Measurements from ENCODE around the gene CADM2. TPM values are rescaled to one million over a fixed set of nuclear protein-coding genes. Genes with fewer than 3 reads are reported as not detected.

The CADM2 gene
- total RNA-seq, 1 experiment from 2014 or later, result not detected

DNA sequence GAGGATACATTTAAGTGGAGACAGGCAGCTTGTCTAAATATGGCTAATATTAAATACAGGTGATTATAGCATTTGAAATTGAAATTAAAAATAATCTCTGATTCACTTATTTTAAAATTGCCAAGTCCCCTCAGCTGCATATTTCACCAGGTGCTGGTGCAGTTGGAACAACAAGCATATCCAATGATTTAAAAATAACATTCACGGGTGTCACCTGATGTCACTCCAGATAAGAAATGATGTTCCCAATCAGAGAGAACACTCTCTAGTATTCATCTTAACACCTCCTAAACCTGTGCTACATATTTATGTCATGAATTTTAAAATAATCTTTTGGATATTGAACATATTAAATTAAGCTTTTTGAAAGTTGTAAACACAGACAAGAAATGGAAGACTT lies 249.9 kb downstream of the CADM2 start:
- TF ChIP-seq, protein P1, sequence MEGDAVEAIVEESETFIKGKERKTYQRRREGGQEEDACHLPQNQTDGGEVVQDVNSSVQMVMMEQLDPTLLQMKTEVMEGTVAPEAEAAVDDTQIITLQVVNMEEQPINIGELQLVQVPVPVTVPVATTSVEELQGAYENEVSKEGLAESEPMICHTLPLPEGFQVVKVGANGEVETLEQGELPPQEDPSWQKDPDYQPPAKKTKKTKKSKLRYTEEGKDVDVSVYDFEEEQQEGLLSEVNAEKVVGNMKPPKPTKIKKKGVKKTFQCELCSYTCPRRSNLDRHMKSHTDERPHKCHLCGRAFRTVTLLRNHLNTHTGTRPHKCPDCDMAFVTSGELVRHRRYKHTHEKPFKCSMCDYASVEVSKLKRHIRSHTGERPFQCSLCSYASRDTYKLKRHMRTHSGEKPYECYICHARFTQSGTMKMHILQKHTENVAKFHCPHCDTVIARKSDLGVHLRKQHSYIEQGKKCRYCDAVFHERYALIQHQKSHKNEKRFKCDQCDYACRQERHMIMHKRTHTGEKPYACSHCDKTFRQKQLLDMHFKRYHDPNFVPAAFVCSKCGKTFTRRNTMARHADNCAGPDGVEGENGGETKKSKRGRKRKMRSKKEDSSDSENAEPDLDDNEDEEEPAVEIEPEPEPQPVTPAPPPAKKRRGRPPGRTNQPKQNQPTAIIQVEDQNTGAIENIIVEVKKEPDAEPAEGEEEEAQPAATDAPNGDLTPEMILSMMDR (IDR thresholded peaks at IDR 0.05; ENCODE audit: insufficient read depth in 1 of 2, low read depth in 1 of 2, low read length in 1 of 2, severe bottlenecking in 1 of 2, unreplicated experiment in 1 of 2), result no peak
- POLR2A ChIA-PET, result no interaction called here
- CTCF ChIA-PET, result no interaction called here
- Histone ChIP-seq H3K36me3 (ENCODE audit: control insufficient read depth, insufficient read depth, low read length) (no peaks in the 10 kb centered on the region), H3K27me3 (replicated peaks; ENCODE audit: control insufficient read depth, insufficient read depth, low read length) (no peaks in the 10 kb centered on the region), H3K4me3 (ENCODE audit: low read depth, low read length) (no peak overlapping the region), H3K4me1 (no peaks in the 10 kb centered on the region), H3K9me3 (no peaks in the 10 kb centered on the region)
- no peaks in the 10 kb centered on the region for H3K4me1 Mint-ChIP-seq (ENCODE audit: low read depth, unreplicated experiment)
- no peak overlapping the region for H3K4me3 Mint-ChIP-seq (ENCODE audit: unreplicated experiment)
- H3K27me3 Mint-ChIP-seq (ENCODE audit: insufficient read depth, unreplicated experiment), result no peaks in the 10 kb centered on the region
- DNase-seq, result no peak
- intact Hi-C loops (cut with micrococcal nuclease; ENCODE audit: unreplicated experiment), result no loop called here
- H3K9me3 Mint-ChIP-seq (ENCODE audit: unreplicated experiment), result no peaks in the 10 kb centered on the region
- no TSS peak for BruUV-seq (replicated peaks)
- no peaks in the 10 kb centered on the region for H3K36me3 Mint-ChIP-seq (ENCODE audit: insufficient read depth, unreplicated experiment)
- H3K27ac Mint-ChIP-seq (ENCODE audit: unreplicated experiment), result no peak overlapping the region

DNA sequence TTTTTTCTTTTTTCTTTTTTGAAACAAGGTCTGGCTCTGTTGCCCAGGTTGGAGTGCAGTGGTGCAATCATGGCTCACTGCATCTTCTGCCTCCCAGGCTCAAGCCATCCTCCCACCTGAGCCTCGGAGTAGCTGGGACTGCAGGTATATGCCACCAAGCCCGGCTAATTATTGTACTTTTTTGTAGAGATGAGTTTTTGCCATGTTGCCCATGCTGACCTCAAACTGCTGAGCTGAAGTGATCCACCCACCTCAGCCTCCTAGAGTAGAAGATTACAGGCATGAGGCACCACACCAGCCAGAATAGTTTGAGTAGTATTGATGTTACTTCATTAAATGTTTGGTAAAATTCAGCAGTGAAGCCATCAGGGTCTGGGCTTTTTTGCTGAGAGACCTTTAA lies 251.8 kb downstream of the CADM2 start:
- Mint-ChIP-seq H3K4me1 (ENCODE audit: low read depth, unreplicated experiment) (no peaks in the 10 kb centered on the region), H3K27me3 (ENCODE audit: insufficient read depth, unreplicated experiment) (no peaks in the 10 kb centered on the region), H3K4me3 (ENCODE audit: unreplicated experiment) (no peak overlapping the region), H3K9me3 (ENCODE audit: unreplicated experiment) (no peaks in the 10 kb centered on the region), H3K36me3 (ENCODE audit: insufficient read depth, unreplicated experiment) (no peaks in the 10 kb centered on the region), H3K27ac (ENCODE audit: unreplicated experiment) (no peak overlapping the region)
- ChIA-PET CTCF (no interaction called here), POLR2A (no interaction called here)
- no peaks in the 10 kb centered on the region for H3K9me3 ChIP-seq
- intact Hi-C loops (cut with micrococcal nuclease; ENCODE audit: unreplicated experiment), result no loop called here
- H3K27me3 ChIP-seq (replicated peaks; ENCODE audit: control insufficient read depth, insufficient read depth, low read length), result no peaks in the 10 kb centered on the region
- no peaks in the 10 kb centered on the region for H3K4me1 ChIP-seq
- TF ChIP-seq, protein P1 (IDR thresholded peaks at IDR 0.05; ENCODE audit: insufficient read depth in 1 of 2, low read depth in 1 of 2, low read length in 1 of 2, severe bottlenecking in 1 of 2, unreplicated experiment in 1 of 2), result no peak
- DNase-seq, result no peak
- no TSS peak for BruUV-seq (replicated peaks)
- H3K4me3 ChIP-seq (ENCODE audit: low read depth, low read length), result no peak overlapping the region
- H3K36me3 ChIP-seq (ENCODE audit: control insufficient read depth, insufficient read depth, low read length), result no peaks in the 10 kb centered on the region

DNA sequence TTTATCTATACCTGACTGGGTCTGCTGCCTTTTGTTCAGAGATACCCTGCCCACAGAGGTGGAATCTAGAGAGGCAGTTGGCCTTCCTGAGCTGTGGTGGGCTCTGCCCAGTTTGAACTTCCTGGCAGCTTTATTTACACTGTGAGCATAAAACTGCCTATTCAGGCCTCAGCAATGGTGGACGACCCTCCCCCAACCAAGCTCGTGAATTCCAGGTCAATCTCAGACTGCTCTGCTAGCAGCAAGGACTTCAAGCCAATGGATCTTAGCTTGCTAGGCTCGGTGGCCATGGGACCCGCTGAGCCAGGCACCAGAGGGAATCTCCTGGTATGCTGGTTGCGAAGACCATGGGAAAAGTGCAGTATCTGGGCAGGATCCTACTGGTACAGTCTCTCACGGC lies 270.2 kb downstream of the CADM2 start:
- no peak for DNase-seq
- CTCF ChIA-PET, result no interaction called here
- Mint-ChIP-seq H3K36me3 (ENCODE audit: insufficient read depth, unreplicated experiment) (no peaks in the 10 kb centered on the region), H3K4me1 (ENCODE audit: low read depth, unreplicated experiment) (no peaks in the 10 kb centered on the region), H3K9me3 (ENCODE audit: unreplicated experiment) (peaks cover 10% of the 10 kb centered on the region), H3K27ac (ENCODE audit: unreplicated experiment) (no peak overlapping the region), H3K27me3 (ENCODE audit: insufficient read depth, unreplicated experiment) (peaks cover 2% of the 10 kb centered on the region), H3K4me3 (ENCODE audit: unreplicated experiment) (no peak overlapping the region)
- Histone ChIP-seq H3K4me3 (ENCODE audit: low read depth, low read length) (no peak overlapping the region), H3K36me3 (ENCODE audit: control insufficient read depth, insufficient read depth, low read length) (no peaks in the 10 kb centered on the region), H3K4me1 (no peaks in the 10 kb centered on the region), H3K9me3 (no peaks in the 10 kb centered on the region), H3K27me3 (replicated peaks; ENCODE audit: control insufficient read depth, insufficient read depth, low read length) (no peaks in the 10 kb centered on the region)
- POLR2A ChIA-PET, result no interaction called here
- intact Hi-C loops (cut with micrococcal nuclease; ENCODE audit: unreplicated experiment), result no loop called here
- TF ChIP-seq, protein P1 (IDR thresholded peaks at IDR 0.05; ENCODE audit: insufficient read depth in 1 of 2, low read depth in 1 of 2, low read length in 1 of 2, severe bottlenecking in 1 of 2, unreplicated experiment in 1 of 2), result no peak
- no TSS peak for BruUV-seq (replicated peaks)

Measured in Caco-2 (cell line).